Measurements from ENCODE around the gene RAD51B. TPM values are rescaled to one million over a fixed set of nuclear protein-coding genes. Genes with fewer than 3 reads are reported as not detected.

The RAD51B gene
- total RNA-seq, 1 experiment from 2014 or later: 16.7 TPM

- Mint-ChIP-seq H3K4me1 (peaks cover 44 to 50% of the 10 kb centered on the region in 2 experiments), H3K27me3 (ENCODE audit: low read depth) (peaks cover 1% of the 10 kb centered on the region; the same call in 1 of the 2 replicates), H3K36me3 (ENCODE audit: insufficient read depth in 1 of 3, low read depth in 3 of 3) (peaks cover 6 to 23% (median 19%) of the 10 kb centered on the region in 3 experiments; a peak in 6 of 7 replicates), H3K9me3 (peaks cover 21 to 24% of the 10 kb centered on the region in 2 experiments), H3K27ac (peak overlapping the region in 1 of 3 experiments; percentile 60; a peak in 3 of 7 replicates), H3K4me3 (no peak overlapping the region)
- DNase-seq: no peak
- Histone ChIP-seq H3K9me3 (ENCODE audit: control insufficient read depth, low read depth, low read length) (no peaks in the 10 kb centered on the region), H4K5ac (ENCODE audit: insufficient read length, low read depth, low read length) (no peak overlapping the region), H3K14ac (ENCODE audit: insufficient read depth, low read length) (0 out of 2 replicates have a peak overlapping the region, but pooled peaks have one; percentile 8), H4K20me1 (ENCODE audit: control insufficient read depth, insufficient read depth, insufficient read length) (no peaks in the 10 kb centered on the region), H3K4me2 (ENCODE audit: insufficient read depth, insufficient read length, low read length) (no peak overlapping the region), H4K8ac (replicated peaks; ENCODE audit: insufficient read length, low read depth, low read length) (no peak overlapping the region), H3K4ac (ENCODE audit: low read depth, low read length) (no peak overlapping the region), H4K91ac (ENCODE audit: insufficient read length, low read depth, low read length) (no peak overlapping the region), H3K79me1 (ENCODE audit: insufficient read depth, low read depth, low read length, poor library complexity, severe bottlenecking) (no peaks in the 10 kb centered on the region), H3T11ph (ENCODE audit: low read length) (no peak overlapping the region), H2BK120ac (ENCODE audit: low read depth, low read length, poor library complexity, severe bottlenecking) (no peak overlapping the region), H3K9ac (ENCODE audit: extremely low read depth, insufficient read length, low read length) (no peak overlapping the region), H2BK12ac (ENCODE audit: insufficient read length, low read depth, low read length) (no peak overlapping the region), H2BK20ac (ENCODE audit: low read depth, low read length, poor library complexity, severe bottlenecking) (no peak overlapping the region), H3K18ac (ENCODE audit: insufficient read length, low read depth, low read length) (no peak overlapping the region), H3K56ac (ENCODE audit: insufficient read length, low read depth, low read length) (no peak overlapping the region), H3K23ac (ENCODE audit: insufficient read length, low read depth, low read length) (no peak overlapping the region), H3K27ac (ENCODE audit: insufficient read length, low read depth, low read length) (peak overlapping the region; percentile 5), H3K23me2 (ENCODE audit: insufficient read length, low read depth, low read length, poor library complexity, severe bottlenecking) (no peaks in the 10 kb centered on the region), H2AK5ac (ENCODE audit: insufficient read length, low read length) (peak overlapping the region; percentile 24), H3K27me3 (ENCODE audit: insufficient read depth, low read length) (no peaks in the 10 kb centered on the region), H3K4me1 (ENCODE audit: insufficient read depth, low read length) (peaks cover 17% of the 10 kb centered on the region; the same call in 1 of the 2 replicates), H2AFZ (ENCODE audit: low read length) (no peak overlapping the region), H3K79me2 (ENCODE audit: insufficient read depth, low read length) (no peaks in the 10 kb centered on the region), H2BK5ac (ENCODE audit: insufficient read length, low read length) (no peak overlapping the region), H2BK15ac (ENCODE audit: low read depth, low read length) (no peak overlapping the region; the same call in 1 of the 2 replicates)
- no peak for TF ChIP-seq CTCF (conservative IDR thresholded peaks at IDR 0.05)
Measured at GRCh38 chr14:67933266-67933665, 113.7 kb downstream of the RAD51B start.
